ENCODE results near the gene EEIG2. TPM values are rescaled to one million over a fixed set of nuclear protein-coding genes. Genes with fewer than 3 reads are reported as not detected.
"Not testable (repeated sequence)": the region's sequence is repeated elsewhere in the genome, so short reads cannot be mapped to it uniquely, and the experiment has no call there.

EEIG2 gene
- total RNA-seq, 3 donors from 2014 or later = 5.1 to 7.3 (median 6.4) TPM

DNA sequence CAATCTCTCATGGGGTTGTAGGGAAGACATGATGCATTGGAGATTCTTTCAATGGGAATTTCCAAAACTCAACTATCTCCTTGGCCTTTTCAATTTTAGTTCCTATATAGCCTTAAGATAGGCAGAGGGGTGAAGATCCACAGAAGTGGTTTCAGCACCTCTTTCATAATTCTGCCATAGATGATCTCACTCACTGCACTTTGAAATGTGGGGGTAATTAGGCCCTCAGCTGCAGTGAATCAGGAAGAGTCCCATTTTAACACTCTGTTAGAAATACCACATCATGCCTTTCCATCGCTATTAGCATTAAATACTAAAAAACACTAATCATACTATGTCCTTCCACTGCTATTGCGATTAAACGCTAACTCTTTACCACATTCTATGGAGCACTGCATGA lies 25.1 kb upstream of the EEIG2 start:
- Mint-ChIP-seq H3K4me1 (ENCODE audit: low read depth) (peaks cover 3% of the 10 kb centered on the region), H3K9me3 (no peaks in the 10 kb centered on the region), H3K36me3 (ENCODE audit: insufficient read depth) (no peaks in the 10 kb centered on the region), H3K27me3 (ENCODE audit: low read depth) (peaks cover 10% of the 10 kb centered on the region), H3K4me3 (no peak overlapping the region)
- ATAC-seq (no peak), DNase-seq (no peak)

DNA sequence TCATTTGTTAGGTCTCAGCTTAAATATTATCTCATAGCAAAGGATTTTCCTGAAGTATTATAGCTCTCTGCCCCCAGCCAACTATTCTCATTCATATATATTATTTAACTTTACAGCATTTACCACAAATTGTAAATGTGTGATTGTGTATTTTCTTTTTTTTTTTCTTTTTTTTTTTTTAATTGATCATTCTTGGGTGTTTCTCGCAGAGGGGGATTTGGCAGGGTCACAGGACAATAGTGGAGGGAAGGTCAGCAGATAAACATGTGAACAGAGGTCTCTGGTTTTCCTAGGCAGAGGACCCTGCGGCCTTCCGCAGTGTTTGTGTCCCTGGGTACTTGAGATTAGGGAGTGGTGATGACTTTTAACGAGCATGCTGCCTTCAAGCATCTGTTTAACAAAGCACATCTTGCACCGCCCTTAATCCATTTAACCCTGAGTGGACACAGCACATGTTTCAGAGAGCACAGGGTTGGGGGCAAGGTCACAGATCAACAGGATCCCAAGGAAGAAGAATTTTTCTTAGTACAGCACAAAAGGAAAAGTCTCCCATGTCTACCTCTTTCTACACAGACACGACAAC lies 24.5 kb upstream of the EEIG2 start:
- H3K4me3 Mint-ChIP-seq; ATAC-seq; H3K4me1 Mint-ChIP-seq (ENCODE audit: low read depth); DNase-seq; H3K9me3 Mint-ChIP-seq; H3K36me3 Mint-ChIP-seq (ENCODE audit: insufficient read depth): not testable (repeated sequence)
- peaks cover 10% of the 10 kb centered on the region for H3K27me3 Mint-ChIP-seq (ENCODE audit: low read depth)

DNA sequence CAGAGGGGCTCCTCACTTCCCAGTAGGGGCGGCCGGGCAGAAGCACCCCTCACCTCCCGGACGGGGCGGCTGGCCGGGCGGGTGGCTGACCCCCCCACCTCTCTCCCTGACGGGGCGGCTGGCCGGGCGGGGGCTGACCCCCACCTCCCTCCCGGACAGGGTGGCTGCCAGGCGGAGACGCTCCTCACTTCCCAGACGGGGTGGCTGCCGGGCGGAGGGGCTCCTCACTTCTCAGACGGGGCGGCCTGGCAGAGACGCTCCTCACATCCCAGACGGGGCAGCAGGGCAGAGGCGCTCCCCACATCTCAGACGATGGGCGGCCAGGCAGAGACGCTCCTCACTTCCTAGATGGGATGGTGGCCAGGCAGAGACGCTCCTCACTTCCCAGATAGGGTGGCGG lies 23.9 kb upstream of the EEIG2 start:
- not testable (repeated sequence) for H3K4me3 Mint-ChIP-seq; ATAC-seq; H3K4me1 Mint-ChIP-seq (ENCODE audit: low read depth); DNase-seq; H3K36me3 Mint-ChIP-seq (ENCODE audit: insufficient read depth); H3K9me3 Mint-ChIP-seq
- peaks cover 10% of the 10 kb centered on the region for H3K27me3 Mint-ChIP-seq (ENCODE audit: low read depth)

DNA sequence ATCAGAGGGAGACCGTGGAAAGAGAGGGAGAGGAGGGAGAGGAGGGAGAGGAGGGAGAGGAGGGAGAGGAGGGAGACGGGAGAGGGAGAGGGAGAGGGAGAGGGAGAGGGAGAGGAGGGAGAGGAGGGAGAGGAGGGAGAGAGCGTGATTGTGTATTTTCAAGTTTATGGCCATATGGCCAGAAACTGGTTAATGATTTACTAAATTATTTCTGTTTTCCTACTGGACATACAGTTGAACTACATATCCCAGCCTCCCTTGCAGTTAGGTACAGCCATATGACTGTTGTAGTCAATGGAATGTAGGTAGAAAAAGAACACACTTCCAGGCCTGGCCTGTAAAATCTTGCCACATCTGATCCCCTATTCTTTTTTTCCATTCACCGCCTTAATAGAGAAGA lies 23.1 kb upstream of the EEIG2 start:
- not testable (repeated sequence) for H3K9me3 Mint-ChIP-seq; H3K36me3 Mint-ChIP-seq (ENCODE audit: insufficient read depth); ATAC-seq; H3K4me3 Mint-ChIP-seq; H3K4me1 Mint-ChIP-seq (ENCODE audit: low read depth); DNase-seq
- H3K27me3 Mint-ChIP-seq (ENCODE audit: low read depth) = peaks cover 10% of the 10 kb centered on the region

DNA sequence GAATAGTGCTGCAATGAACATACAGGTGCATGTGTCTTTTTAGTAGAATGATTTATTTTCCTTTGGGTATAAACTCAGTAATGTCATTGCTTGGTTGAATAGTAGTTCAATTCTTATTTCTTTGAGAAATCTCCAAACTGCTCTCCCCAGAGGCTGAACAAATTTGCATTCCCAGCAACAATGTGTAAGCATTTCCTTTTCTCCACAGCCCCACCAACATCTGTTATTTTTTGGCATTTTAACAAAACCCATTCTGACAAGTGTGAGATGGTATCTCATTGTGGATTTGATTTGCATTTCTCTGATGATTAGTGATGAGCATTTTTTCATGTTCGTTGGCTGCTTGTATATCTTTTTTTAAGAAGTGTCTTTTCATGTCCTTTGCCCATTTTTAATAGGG lies 21.9 kb upstream of the EEIG2 start:
- H3K9me3 Mint-ChIP-seq = no peaks in the 10 kb centered on the region

DNA sequence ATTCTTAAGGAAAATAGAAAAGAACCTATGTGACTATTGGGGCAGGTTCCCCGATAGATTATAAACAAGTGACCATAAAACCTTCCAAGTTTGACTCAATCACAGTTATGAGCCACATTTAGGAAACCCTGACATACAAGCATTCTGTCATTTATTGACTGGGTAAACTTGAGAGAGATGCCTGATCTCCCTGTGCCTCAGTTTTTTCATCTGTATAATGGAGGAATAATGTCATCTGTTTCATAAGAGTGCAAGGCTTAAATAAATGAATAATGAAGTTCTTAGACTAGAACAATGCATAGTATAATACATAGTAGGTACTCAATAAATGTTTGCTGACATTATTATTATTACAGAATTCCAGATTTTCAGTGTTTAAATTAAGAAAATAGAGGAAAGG lies 18.9 kb upstream of the EEIG2 start:
- Mint-ChIP-seq H3K4me3 (no peak overlapping the region), H3K36me3 (ENCODE audit: insufficient read depth) (no peaks in the 10 kb centered on the region), H3K4me1 (ENCODE audit: low read depth) (no peaks in the 10 kb centered on the region), H3K27me3 (ENCODE audit: low read depth) (peaks cover 10% of the 10 kb centered on the region), H3K9me3 (no peaks in the 10 kb centered on the region)
- DNase-seq (no peak), ATAC-seq (no peak)

More for the DNA sequence above, 21.9 kb upstream of the EEIG2 start:
- no peak for DNase-seq
- ATAC-seq = no peak
- Mint-ChIP-seq H3K36me3 (ENCODE audit: insufficient read depth) (no peaks in the 10 kb centered on the region), H3K27me3 (ENCODE audit: low read depth) (peaks cover 10% of the 10 kb centered on the region), H3K4me3 (no peak overlapping the region), H3K4me1 (ENCODE audit: low read depth) (peaks cover 3% of the 10 kb centered on the region)

DNA sequence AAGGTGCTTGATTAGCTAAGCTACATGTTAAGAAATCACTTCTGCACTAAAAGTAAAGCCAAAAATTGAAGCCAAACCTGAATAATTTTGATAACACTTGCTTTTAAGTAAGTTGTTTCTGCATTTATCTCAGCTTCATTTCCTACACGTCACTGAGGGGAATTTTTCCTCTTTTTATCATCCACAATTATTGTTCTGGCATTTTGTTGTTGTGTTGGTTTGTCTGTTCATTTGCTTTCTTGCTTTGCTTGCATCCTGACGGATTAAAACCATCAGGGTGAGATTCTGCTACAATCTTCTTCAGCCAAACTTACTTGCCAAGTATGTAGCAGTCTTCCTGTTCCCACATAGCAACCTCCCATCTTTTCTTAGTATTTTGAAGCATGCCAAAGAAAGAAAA lies 18.0 kb upstream of the EEIG2 start:
- no peak for DNase-seq
- H3K27me3 Mint-ChIP-seq (ENCODE audit: low read depth) = peaks cover 10% of the 10 kb centered on the region
- ATAC-seq = no peak
- H3K4me3 Mint-ChIP-seq = no peak overlapping the region
- no peaks in the 10 kb centered on the region for H3K36me3 Mint-ChIP-seq (ENCODE audit: insufficient read depth)
- no peaks in the 10 kb centered on the region for H3K9me3 Mint-ChIP-seq
- no peaks in the 10 kb centered on the region for H3K4me1 Mint-ChIP-seq (ENCODE audit: low read depth)

DNA sequence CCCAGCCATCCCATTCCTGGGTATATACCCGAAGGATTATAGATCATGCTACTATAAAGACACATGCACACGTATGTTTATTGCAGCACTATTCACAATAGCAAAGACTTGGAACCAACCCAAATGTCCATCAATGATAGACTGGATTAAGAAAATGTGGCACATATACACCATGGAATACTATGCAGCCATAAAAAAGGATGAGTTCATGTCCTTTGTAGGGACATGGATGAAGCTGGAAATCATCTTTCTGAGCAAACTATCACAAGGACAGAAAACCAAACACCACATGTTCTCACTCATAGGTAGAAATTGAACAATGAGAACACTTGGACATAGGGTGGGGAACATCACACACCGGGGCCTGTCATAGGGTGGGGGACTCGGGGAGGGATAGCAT lies 12.4 kb upstream of the EEIG2 start:
- H3K27me3 Mint-ChIP-seq (ENCODE audit: low read depth); ATAC-seq; DNase-seq; H3K4me3 Mint-ChIP-seq; H3K4me1 Mint-ChIP-seq (ENCODE audit: low read depth); H3K9me3 Mint-ChIP-seq; H3K36me3 Mint-ChIP-seq (ENCODE audit: insufficient read depth): not testable (repeated sequence)

DNA sequence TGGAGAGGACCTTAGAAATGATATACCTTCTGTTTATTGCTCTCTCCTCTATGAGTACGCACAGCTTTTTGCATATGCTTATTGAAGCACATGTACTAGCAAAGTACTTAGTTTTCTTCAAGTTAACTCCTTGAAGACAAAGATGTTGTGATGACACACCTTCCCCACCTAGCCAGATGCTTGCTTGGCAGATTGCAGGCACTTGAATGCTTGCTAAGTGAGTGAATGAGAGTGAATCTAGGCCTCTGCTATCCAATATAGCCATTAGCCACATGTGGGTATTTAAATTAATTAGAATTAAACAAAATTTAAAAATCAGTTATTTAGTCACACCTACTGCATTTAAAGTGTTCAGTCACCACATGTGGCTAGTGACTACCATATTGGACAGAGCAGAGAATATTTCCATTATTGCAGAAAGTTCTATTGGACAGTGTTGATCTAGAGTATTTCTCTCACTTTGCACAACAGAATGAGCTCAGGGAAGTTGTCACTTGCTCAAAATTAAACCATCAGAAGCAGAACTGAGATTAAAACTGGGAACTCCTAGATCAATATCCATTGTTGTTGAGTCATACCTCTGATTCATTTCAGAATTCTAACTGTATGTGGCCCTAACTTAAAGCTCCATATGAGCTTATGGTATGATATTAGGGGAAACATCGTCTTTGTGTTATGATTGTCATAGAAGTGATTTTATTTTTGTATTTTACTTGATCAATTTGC lies 8.6 kb upstream of the EEIG2 start:
- H3K9me3 Mint-ChIP-seq = no peaks in the 10 kb centered on the region
- peaks cover 2% of the 10 kb centered on the region for H3K27me3 Mint-ChIP-seq (ENCODE audit: low read depth)
- no peaks in the 10 kb centered on the region for H3K36me3 Mint-ChIP-seq (ENCODE audit: insufficient read depth)
- DNase-seq (no peak), ATAC-seq (peak; percentile 75 to 77)
- no peaks in the 10 kb centered on the region for H3K4me1 Mint-ChIP-seq (ENCODE audit: low read depth)
- no peak overlapping the region for H3K4me3 Mint-ChIP-seq

DNA sequence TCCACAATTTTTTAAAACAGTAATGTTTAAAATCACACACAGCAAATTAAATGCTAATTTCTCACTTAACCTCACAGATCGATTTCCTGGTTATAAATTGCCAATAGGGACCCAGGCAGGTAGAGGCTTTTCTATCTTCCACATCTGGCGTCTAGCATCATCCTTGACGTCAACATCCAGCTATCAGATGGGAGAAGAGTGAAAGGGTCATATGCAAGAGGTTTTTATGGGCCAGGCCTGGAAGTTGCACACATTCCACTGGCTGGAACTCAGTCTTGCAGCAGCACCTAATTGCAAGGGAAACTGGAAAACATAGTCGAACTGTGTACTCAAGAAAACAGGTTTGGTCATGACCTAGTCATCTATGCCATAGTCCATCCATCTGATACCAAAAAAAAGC lies 6.0 kb upstream of the EEIG2 start:
- no peak for ATAC-seq

DNA sequence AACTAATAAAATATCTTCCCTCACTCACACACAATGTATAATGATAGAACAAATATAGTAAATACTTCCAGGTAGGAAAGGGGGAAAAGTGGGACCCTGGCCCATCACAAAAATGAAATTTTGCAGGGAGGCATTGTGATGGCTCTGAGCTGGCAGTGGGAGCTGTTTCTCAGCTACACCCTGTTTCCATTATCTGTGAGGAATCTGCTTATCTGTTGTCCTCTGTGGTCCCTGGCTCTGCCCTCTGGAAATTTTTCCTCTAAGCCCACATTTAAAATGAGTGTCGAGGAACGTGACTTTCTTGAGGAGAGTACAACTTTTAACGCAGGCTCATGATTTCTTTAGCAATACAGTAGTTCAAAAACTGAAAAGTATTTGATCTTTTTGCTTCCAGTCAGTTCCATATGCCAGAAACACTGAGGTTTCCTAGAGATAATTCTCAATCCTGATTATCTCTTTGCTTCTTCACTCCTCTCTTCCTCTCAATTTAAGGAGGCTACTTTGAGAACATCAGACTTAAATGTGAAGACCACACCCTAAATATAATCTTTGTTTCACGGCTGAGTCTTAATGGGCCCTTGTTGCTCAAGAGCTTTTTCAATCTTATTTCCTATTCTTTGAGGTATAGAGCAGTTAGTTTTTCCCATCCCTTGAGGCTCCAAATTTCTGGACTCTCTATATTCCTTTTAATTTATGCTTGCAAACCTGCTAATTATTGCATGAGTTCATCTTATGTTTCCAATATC lies 5.0 kb upstream of the EEIG2 start:
- Mint-ChIP-seq H3K27me3 (ENCODE audit: low read depth) (no peaks in the 10 kb centered on the region), H3K36me3 (ENCODE audit: insufficient read depth) (no peaks in the 10 kb centered on the region), H3K4me3 (no peak overlapping the region), H3K4me1 (ENCODE audit: low read depth) (peaks cover 8% of the 10 kb centered on the region), H3K9me3 (no peaks in the 10 kb centered on the region)
- ATAC-seq (no peak), DNase-seq (no peak)

More for the DNA sequence above, 6.0 kb upstream of the EEIG2 start:
- no peaks in the 10 kb centered on the region for H3K9me3 Mint-ChIP-seq
- no peak overlapping the region for H3K4me3 Mint-ChIP-seq
- H3K36me3 Mint-ChIP-seq (ENCODE audit: insufficient read depth) = no peaks in the 10 kb centered on the region
- DNase-seq = no peak
- H3K27me3 Mint-ChIP-seq (ENCODE audit: low read depth) = peaks cover 1% of the 10 kb centered on the region
- peaks cover under 1% of the 10 kb centered on the region for H3K4me1 Mint-ChIP-seq (ENCODE audit: low read depth)

DNA sequence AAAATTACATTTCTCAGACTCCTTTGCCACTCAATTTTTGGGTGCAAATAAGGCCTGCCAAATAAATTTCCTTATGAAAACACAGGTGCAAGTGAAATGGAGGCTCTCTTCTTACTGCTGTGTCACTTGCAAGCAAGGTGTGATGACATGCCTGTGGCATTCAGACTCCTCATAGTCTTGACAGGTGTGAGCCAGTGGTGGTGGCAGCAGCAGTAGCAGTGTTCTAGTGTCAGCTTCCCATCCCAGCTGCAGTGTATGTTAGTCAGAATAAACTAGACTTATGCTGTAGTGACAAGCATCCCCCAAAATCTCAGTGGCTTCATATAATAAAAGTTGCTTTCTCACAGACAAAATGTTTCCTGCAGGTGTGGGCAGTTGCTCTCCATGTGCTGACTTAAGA lies 3.8 kb upstream of the EEIG2 start:
- H3K27me3 Mint-ChIP-seq (ENCODE audit: low read depth) = no peaks in the 10 kb centered on the region
- no peak overlapping the region for H3K4me3 Mint-ChIP-seq
- peaks cover 15% of the 10 kb centered on the region for H3K4me1 Mint-ChIP-seq (ENCODE audit: low read depth)
- DNase-seq (no peak), ATAC-seq (no peak)
- no peaks in the 10 kb centered on the region for H3K9me3 Mint-ChIP-seq
- H3K36me3 Mint-ChIP-seq (ENCODE audit: insufficient read depth) = no peaks in the 10 kb centered on the region

DNA sequence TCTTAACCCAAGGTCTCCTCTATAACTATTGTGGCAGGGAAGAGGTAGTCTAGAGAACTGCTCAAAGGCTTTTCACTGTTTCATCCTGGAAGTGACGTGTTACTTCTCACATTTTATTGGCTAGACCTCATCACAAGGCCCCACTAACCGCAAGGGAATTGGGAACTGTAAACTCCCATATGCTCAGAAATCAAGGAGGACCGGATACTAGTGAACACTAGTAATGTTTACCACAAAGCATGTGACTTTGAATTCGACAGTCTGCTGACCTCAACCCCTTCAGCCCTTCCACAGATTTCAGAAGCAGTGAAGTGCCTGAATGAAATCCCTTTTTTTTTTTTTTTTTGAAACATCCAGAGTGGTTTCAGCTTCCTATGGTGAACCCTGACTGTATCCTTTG lies 3.4 kb upstream of the EEIG2 start:
- H3K36me3 Mint-ChIP-seq (ENCODE audit: insufficient read depth) = no peaks in the 10 kb centered on the region
- no peaks in the 10 kb centered on the region for H3K27me3 Mint-ChIP-seq (ENCODE audit: low read depth)
- ATAC-seq (no peak), DNase-seq (no peak)
- H3K4me3 Mint-ChIP-seq = no peak overlapping the region
- peaks cover 19% of the 10 kb centered on the region for H3K4me1 Mint-ChIP-seq (ENCODE audit: low read depth)
- no peaks in the 10 kb centered on the region for H3K9me3 Mint-ChIP-seq

DNA sequence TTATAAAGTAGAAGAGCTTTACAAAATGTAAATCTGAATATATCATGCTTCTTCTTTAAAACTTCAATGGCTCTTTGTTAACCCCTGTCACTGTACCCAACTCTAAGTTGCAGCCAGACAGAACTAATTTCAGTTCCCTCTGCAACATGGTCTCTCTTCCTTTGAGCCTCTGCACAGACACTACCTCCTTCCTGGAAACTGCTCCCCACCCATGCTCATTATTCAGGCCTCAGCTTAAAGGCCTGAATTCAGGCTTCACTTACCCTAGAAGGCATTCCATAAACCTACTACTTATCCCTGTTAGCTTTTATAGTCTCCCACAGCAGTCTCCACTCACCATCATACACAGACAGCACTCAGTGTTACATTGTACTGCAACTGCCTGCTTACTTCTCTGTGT lies 2.6 kb upstream of the EEIG2 start:
- no peaks in the 10 kb centered on the region for H3K36me3 Mint-ChIP-seq (ENCODE audit: insufficient read depth)
- H3K27me3 Mint-ChIP-seq (ENCODE audit: low read depth) = no peaks in the 10 kb centered on the region
- no peak overlapping the region for H3K4me3 Mint-ChIP-seq
- H3K4me1 Mint-ChIP-seq (ENCODE audit: low read depth) = peaks cover 26% of the 10 kb centered on the region
- DNase-seq (no peak), ATAC-seq (no peak)
- H3K9me3 Mint-ChIP-seq = no peaks in the 10 kb centered on the region
